ENCODE data around the gene CEACAM18.
"Not testable (repeated sequence)": the region's sequence is repeated elsewhere in the genome, so short reads cannot be mapped to it uniquely, and the experiment has no call there.

Gene CEACAM18

DNA sequence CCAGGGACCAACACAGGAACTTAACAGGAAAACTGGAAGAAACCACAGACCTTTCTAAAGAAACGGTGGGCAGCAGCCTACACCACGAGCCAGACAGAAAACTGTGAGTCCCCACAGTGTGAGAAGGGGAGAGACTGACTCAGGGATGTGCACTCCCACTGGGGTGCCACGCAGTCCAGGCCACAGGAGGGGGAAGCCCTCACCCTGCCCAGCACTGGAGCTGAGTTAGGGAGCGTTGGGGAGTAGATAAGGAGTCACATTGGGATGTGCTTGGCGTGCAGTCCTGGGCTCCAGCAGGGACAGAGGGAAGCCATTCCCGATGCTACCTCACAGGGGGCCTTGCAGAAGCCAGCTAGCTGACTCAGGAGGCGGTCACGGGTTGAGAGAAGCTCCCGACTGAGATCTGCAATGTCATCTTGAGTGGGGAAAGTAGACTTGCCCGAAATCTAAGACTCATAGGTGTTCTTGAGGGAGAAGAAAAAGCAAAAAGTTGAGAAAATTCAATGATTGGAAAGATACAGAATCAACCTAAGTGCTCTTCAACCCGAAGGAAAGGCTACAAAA, 37.4 kb upstream of the CEACAM18 start:
- no peak overlapping the region for H3K27ac ChIP-seq
- TF ChIP-seq, protein P1, sequence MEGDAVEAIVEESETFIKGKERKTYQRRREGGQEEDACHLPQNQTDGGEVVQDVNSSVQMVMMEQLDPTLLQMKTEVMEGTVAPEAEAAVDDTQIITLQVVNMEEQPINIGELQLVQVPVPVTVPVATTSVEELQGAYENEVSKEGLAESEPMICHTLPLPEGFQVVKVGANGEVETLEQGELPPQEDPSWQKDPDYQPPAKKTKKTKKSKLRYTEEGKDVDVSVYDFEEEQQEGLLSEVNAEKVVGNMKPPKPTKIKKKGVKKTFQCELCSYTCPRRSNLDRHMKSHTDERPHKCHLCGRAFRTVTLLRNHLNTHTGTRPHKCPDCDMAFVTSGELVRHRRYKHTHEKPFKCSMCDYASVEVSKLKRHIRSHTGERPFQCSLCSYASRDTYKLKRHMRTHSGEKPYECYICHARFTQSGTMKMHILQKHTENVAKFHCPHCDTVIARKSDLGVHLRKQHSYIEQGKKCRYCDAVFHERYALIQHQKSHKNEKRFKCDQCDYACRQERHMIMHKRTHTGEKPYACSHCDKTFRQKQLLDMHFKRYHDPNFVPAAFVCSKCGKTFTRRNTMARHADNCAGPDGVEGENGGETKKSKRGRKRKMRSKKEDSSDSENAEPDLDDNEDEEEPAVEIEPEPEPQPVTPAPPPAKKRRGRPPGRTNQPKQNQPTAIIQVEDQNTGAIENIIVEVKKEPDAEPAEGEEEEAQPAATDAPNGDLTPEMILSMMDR (conservative IDR thresholded peaks at IDR 0.05): no peak

DNA sequence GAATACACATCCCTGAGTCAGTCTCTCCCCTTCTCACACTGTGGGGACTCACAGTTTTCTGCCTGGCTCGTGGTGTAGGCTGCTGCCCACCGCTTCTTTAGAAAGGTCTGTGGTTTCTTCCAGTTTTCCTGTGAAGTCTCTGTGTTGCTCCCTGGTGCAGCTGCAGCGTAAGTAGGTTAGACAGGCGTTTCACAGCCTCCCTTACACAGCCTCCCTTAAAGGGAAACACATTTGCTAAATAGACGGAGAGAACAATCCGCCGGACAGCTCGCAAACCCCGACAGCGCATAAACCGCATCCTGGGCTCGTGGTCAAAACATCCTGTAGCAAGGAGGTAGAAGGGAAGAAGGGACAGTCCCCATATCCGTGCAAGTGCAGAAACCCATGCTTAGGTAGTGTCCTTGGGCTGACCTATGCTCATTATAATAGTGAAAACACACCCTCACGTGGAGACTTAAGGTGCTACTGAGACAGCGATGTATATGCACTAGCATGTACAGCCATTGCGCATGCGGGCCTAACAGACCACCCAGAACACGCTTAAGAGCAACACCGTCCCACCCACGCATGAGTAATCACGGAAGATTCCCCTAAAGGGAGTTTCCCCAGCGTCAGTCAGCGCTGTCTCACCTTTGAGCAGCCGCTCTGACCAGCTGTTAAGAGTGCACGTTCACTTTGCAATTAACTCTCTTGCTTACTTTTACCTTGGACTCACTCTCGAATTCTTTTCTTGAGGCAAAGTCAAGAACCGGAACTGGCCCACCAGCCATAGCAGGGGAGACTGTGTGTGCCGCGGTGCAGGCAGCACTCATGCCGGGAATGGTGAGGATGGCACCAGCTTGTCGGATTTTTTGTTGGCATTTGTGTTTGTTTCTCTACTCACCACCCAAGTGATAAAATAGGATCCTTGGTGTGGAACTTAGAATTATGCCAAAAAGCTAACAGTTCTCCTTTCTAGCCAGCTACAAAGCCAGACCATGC, 36.6 kb upstream of the CEACAM18 start:
- TF ChIP-seq, protein P1 (conservative IDR thresholded peaks at IDR 0.05): no peak

DNA sequence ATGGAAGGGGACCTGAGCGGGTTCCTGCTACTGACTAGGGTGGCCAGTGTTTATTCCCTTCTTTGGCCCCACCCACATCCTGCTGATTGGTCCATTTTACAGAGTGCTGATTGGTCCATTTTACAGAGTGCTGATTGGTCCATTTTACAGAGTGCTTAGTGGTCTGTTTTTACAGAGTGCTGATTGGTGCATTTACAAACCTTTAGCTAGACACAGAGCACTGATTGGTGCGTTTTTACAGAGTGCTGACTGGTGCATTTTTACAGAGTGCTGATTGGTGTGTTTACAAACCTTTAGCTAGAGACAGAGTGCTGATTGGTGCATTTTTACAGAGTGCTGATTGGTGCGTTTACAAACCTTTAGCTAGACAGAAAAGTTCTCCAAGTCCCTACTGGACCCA, 30.8 kb upstream of the CEACAM18 start:
- H3K27ac ChIP-seq: not testable (repeated sequence)

More for the DNA sequence above, 36.6 kb upstream of the CEACAM18 start:
- H3K27ac ChIP-seq: no peak overlapping the region

DNA sequence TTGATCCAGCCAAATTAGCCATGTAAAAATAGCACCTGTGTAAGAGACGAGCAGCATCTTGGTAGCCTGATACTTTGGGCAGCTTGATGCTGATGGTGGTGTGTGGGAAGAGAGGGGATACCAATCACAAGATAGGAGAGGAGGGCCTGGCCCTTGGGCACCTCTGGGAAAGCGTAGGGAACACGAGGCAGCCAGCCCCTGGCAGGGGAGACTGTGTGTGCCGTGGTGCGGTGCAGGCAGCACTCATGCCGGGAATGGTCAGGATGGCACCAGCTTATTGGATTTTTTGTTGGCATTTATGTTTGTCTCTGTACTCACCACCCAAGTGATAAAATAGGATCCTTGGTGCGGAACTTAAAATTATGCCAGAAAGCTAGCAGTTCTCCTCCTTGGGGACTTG, 30.3 kb upstream of the CEACAM18 start:
- TF ChIP-seq, protein P1 (conservative IDR thresholded peaks at IDR 0.05): no peak
- no peak overlapping the region for H3K27ac ChIP-seq

DNA sequence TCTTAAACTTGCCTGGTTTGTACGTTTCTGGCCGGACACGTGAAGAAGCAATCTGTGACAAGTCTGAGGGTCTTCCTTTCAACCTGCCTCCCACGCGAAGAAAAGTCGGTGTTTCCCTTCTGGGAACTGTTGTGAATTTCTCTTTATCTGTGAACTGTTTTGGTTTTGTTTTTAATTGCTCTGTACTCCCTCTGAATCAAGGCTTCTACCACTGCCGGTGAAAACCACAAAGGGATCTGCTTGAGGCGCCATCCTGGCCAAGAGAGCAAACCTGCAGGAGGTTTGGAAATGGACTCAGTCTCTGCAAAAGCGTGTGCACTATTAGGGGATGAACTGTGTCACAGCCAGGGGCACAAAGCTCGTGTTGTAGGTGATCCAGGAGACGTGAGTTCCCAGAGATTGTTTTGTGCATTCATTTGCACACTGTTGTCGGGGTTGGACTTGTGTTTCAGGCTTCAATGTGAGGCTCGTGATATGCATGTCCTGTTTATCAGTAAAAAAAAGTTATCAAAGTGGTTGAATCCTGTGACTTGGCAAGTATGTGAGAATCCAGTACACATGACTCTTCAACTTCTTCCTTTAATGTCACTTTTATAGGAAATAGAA, 29.8 kb upstream of the CEACAM18 start:
- no peak overlapping the region for H3K27ac ChIP-seq
- TF ChIP-seq, protein P1 (conservative IDR thresholded peaks at IDR 0.05): no peak

DNA sequence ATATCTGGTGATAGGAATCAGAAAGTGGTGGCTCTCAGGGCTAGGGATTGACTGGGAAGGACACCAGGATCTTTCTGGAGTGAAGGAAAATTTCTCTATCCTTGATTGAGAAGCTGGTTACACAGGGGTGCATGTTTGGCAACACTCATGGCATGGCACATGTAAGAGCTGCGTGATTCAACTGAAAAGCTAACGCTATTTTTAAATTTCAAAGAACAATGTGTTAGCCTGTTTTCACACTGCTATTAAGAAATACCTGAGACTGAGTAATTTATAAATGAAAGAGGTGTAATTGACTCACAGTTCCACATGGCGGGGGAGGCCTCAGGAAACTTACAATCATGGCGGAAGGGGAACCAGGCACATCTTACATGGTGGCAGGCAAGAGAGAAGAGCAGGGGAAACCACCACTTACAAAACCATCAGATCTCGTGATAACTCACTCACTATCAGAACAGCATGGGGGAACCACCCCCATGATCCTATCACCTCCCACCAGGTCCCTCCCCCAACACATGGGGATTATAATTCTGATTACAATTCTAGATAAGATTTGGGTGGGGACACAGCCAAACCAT, 27.5 kb upstream of the CEACAM18 start:
- TF ChIP-seq, protein P1 (conservative IDR thresholded peaks at IDR 0.05): no peak

DNA sequence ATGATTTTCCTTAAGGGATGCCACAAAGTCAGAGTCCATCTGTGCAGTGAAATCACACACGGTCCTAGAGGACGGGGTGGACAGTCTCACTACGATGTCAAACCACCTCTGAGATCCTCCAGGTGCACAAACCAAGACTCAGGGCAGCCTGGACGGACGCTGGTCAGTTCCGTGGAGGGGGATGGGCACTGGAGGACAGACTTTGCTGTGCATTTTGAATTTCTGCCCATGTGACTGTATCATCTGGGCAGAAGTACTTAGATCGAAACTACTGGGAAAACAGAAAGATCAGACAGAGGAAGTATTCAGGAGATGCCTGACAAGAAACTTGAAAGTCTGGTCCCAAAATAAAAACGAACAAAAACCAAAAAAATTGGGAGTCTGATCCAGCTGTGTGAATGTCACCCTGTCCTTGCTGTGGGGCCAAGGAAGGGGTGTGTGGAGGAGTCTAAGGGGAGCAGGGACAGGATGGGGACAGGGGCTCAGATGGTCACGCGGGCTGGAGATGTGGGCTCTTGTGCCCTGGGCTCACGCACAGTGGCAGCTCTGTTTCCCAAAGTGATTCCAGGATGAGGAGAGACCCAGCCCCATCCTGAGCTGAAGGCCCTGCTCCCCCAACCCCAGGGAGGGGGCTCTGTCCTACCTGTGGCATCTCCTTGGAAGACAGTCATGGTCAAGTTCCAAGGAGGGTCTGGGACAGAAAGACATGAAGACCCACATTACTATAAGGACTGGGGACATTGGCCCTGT, 21.6 kb upstream of the CEACAM18 start:
- no peak overlapping the region for H3K27ac ChIP-seq
- TF ChIP-seq, protein P1 (conservative IDR thresholded peaks at IDR 0.05): no peak

More for the DNA sequence above, 27.5 kb upstream of the CEACAM18 start:
- no peak overlapping the region for H3K27ac ChIP-seq
